RCC 7860 (cell line): ENCODE measurements around the gene EEFSEC.

Experiments
- DNase-seq: peaks from one replicate; pipeline ENCODE4 v3.0.0-alpha.2; 2015; ENCODE audit warnings: low spot score
- FAIRE-seq: peaks from 2 replicates; lab custom pipeline; 2012; peaks lifted over from hg19 to GRCh38; lab: Jason Lieb, UNC

The EEFSEC gene

DNA sequence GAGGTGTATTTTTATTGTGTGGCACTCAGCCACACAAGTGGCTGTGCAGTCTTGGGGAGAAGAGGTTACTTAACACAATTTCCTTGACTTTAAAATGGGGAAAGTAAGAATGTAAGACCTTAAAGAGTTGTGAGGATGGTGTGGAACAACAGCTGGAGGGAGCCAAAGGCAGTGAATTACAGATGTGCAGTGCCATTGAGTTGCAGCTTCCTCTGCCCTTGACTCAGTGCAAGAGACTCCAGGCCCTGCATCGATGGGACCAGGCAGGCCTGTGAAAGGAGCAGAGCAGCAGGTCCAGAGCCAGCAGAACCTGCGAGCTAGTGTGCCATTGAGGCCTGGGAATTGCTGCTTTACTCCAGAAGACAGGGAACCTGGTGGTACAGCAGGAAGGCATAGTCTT is 27.2 kb downstream of the EEFSEC start:
- DNase-seq (no peak), FAIRE-seq (no peak)

- no peak for FAIRE-seq
- DNase-seq: no peak
Observed at GRCh38 chr3:128180913-128181312, 27.6 kb downstream of the EEFSEC start.

DNA sequence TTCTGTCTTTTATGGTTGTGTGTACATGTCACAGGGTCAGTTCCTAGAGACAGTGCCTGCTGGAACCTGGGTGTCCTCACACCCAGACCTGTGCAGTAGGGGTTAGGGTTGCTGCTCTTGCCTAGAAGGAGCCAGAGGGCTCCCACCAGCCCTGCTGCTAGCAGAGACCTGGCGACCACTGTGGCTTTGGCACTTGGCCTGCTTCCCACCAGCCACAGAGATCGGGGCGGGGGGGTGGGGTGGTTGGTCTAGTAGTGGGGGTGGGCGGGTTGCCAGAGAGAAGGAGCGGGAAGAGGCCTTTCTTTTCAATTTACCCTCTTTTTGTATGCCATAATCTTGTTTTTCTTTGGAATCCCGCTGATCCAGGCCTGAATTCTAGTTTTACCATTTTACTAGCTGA is 29.4 kb downstream of the EEFSEC start:
- FAIRE-seq: no peak
- no peak for DNase-seq

- no peak for FAIRE-seq
- no peak for DNase-seq
Observed at GRCh38 chr3:128185630-128186447, 32.6 kb downstream of the EEFSEC start.

DNA sequence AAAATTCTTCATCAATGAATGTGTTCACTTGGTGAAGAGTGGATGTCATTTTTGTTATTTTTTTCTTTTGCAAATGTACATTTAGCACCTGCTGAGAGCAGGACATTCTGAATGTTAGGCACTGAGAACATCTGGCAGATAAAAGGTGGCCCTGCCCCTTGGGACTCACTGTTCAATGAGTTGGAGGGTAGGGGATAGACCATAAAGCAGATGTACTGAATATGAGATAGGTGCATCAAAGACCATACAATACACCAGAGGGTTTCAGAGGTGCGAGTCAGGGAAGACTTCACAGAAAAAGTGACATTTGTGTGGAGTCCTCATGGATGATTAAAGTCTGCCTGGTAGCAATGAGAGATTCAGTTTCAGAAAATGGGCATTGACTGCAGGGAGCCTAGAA is 34.2 kb downstream of the EEFSEC start:
- no peak for DNase-seq
- no peak for FAIRE-seq

GRCh38 chr3:128188326-128188725 is 35.0 kb downstream of the EEFSEC start:
- FAIRE-seq: no peak
- DNase-seq: no peak

GRCh38 chr3:128188956-128189355 is 35.7 kb downstream of the EEFSEC start:
- DNase-seq (no peak), FAIRE-seq (no peak)

GRCh38 chr3:128190501-128190900 is 37.2 kb downstream of the EEFSEC start:
- FAIRE-seq (peak; percentile 70), DNase-seq (no peak)

- no peak for DNase-seq
- no peak for FAIRE-seq
Observed at GRCh38 chr3:128192131-128192530, 38.9 kb downstream of the EEFSEC start.

- no peak for DNase-seq
- no peak for FAIRE-seq
Observed at GRCh38 chr3:128193168-128193567, 39.9 kb downstream of the EEFSEC start.

GRCh38 chr3:128194843-128195242 is 41.6 kb downstream of the EEFSEC start:
- FAIRE-seq (no peak), DNase-seq (no peak)

DNA sequence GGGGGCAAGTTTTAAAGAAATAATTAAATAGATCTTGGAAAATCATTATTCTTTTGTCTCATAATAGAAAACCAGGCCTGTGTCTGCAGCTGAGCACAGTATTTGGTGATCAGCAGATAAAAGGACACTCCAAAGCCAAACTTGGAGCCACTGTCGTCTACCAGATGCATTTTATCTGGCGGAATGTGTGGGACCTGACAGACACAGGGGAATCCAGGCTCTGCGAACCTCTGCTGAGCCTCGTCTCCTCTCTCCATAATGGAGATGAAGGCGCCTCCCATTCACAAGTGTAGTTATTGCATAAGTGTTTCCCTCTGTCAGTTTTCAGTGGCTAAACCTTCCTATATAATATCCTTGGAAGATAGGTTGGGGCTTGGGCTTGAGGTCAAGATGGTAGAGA is 42.1 kb downstream of the EEFSEC start:
- FAIRE-seq: no peak
- DNase-seq: no peak

DNA sequence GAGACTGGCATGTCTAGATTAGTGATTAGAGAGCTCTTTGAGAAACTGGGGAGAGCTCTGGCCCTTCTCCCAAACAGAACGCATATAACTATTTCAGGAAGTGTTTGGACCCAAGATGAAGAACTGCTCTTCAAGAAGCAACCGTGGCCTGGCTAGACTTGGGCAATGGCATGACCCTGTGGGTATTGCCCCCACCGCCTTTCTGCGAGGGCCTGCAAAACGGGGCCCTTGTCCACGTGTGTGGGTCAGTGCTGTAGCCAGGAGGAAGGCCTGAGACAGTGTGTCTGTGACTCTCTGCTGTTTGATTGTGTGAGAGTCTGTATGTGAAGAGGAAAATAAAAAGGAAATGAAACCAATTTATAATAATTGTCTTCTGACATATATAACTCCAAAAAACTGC is 42.5 kb downstream of the EEFSEC start:
- FAIRE-seq: no peak
- no peak for DNase-seq

DNA sequence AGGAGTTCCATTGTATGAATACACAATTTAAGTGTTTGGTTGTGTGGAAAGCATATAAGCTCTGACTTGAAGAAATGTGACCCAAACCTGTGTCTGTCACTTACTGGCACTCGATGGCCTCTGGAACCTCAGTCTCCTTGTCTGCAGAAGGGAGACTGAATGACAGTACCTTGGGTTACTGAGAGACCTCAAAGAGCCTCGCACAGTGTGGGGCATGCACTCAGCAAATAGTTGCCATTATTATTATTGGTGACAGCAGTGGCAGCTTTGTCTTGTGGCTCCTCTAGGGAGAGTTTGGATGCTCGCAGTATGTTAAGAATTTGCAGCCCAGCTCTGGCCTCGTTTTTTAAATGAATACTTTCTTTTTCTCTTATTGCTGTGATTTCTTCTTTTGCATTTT is 43.4 kb downstream of the EEFSEC start:
- FAIRE-seq (no peak), DNase-seq (no peak)

GRCh38 chr3:128197855-128198254 is 44.6 kb downstream of the EEFSEC start:
- FAIRE-seq (no peak), DNase-seq (no peak)

DNA sequence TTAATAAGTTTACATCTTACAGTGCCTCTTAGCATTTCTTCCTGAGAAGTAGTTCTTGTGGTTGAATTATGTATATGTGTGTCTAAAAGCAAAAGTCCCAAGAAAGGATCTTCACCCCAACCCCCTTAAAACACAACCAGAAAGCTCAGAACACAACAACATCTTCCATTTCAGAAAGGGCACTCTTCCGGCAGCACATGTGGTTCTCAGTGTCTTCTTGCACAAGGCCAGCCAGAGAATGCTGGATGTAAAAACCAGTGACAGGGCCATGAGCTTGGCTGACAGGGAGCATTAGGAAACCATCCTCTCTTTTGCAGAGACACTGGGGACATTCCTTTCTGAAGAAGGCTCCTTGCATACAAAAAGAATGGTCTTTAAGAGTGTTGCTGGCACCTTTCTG is 45.0 kb downstream of the EEFSEC start:
- no peak for DNase-seq
- FAIRE-seq: no peak

DNA sequence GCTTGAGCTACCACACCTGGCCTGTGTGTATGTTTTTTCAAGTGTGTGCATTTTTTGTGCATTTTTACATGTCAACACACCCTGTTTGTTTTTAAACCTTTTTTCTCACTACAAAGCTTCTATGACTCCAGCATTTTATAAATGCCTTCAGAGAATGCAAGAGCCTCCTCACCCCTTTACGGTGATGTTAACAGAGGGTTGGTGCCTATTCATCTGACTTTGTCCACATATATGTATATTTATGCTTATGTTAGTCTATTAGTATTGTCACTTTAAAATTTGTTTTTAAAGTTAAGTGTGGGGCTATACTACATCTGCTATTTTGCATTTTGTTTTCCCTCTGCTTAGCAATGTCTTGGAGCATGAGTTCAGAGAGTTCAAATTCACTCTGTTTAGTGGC is 45.8 kb downstream of the EEFSEC start:
- no peak for FAIRE-seq
- DNase-seq: no peak

GRCh38 chr3:128201158-128201755 is 48.0 kb downstream of the EEFSEC start:
- FAIRE-seq (no peak), DNase-seq (no peak)

DNA sequence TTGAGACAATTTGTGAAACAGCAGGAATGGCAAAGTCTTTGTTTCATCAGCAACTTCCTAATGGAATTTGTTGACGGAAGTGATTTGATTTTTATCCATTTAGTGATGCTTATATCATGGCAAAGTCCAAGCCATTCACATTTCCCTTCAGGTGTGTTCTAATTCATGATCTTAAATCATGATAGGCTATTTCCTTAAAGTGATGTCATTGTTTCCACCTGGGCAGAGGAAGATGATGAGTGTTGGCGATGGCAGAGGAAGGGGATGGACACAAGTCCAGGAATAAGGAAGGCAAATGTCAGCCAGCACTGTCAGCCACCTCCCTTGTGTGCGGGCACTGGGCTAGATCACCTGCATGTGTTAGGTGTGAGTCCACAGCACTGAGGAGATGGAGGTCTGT is 49.9 kb downstream of the EEFSEC start:
- no peak for FAIRE-seq
- DNase-seq: no peak

GRCh38 chr3:128205558-128206145 is 52.4 kb downstream of the EEFSEC start:
- no peak for DNase-seq
- no peak for FAIRE-seq

DNA sequence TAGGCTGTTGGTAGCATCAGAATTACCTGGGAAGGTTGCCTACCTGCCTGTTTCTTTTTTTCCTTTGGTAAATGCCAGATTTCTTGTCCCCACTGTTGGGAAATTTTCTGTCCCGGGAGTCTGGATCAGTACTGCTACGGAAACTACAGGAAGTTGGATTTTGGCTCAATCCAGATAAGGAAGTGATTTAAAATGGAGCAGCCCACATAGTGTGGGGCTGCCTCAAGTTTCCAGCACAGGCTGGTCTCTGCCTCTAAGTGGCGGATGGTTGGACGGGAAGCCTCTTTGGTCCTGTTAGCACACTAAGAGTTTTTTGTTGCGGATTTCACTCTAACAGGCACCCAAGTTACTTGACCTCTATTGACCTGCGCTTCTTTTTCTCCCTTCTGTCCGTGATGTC is 54.7 kb downstream of the EEFSEC start:
- no peak for FAIRE-seq
- no peak for DNase-seq

DNA sequence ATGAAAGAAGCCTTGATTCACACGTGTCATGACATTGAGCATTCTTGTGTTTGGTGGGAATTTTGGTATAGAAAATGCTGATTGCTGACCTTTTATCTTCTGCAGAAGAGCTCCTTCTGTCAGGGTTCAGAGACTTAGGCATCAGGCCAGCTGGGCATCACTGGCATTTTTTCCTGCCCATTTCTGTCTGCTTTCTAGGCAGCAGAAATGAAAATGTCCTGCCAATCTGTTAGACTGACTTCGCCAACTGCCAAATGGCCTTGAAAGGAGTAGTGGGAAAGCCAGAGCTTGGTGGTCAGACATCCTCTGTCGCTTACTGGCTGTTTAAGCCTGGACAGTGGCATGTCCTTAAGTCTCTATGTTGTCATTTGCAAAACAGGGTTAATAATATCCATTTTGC is 57.4 kb downstream of the EEFSEC start:
- DNase-seq (no peak), FAIRE-seq (no peak)
